Lung microvascular endothelial cell (primary cell): Measurements from ENCODE around the gene SPDYC. TPM values are rescaled to one million over a fixed set of nuclear protein-coding genes. Genes with fewer than 3 reads are reported as not detected.

Experiments used
- DNase-seq, 2 donors: peaks; one replicate each; pipeline versions ENCODE4 v3.0.0 to v3.0.0-alpha.2; 2010; ENCODE audit warnings: low read depth in 2 of 2
- total RNA-seq: library from RNA; depleted of rRNA; stranded (reverse); fragments of >200 nt; gene quantifications from 2 replicates; pipeline ENCODE4 v1.2.1, GENCODE V29; 2014

The SPDYC gene
- total RNA-seq, 1 donor from 2014 or later = not detected

DNA sequence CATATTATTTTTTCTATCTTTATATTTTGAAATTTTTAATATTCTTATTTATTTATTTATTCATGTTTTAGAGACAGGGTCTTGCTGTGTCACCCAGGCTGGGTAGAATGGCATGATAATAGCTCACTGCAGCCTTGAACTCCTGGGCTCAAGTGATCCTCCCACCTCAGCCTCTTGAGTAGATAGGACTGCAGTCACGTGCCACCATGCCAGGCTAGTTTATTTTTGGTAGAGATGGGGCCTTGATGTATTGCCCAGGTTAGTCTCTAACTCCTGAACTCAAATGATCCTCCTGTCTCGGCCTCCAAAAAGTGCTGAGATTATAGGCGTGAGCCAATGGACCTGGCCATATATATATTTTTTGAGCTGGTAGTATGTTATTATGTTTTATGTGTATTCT, 2.4 kb upstream of the SPDYC start:
- DNase-seq = no peak

DNA sequence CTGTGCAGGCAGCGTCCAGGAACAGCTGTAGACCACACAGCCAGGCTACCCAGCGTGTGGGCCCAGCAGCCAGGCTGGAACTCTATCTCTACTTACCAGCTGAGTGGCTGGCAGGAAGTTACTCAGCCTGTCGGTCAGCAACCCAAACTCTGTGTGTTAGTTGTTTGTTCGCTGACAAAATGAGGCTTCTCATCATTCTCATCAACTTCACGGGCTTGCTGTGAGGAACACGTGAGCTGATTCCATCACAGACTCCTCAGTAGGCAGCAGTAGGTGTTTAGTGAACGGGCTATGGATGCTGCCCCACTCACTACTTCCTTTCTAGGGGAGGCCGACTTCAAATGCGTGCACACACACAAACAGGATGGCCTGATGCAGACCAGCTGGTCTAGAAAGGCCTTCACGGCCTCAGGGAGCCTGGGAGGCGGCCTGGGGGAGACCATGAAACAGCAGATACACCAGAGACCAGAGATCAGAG, 830 bp upstream of the SPDYC start:
- peak; percentile 64 to 90 for DNase-seq

DNA sequence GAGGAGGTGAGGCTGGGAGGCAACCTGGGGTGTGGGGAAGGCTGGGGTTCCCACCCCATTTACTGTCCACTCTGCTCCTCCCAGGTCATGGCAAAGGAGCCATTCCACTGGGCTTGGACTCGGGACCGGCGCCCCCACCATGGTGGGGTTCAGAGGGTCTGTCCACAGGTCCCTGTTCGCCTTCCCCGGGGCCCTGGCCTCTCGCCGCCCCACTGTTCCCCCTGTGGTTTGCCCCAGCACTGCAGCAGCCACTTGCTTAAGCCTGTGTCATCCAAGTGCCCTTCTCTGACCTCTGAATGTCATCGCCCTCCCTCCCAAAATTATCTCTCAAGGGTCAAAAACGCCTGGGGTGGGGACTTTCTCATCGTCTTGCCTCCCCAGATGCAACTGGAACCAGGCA, 2.6 kb downstream of the SPDYC start:
- no peak for DNase-seq

DNA sequence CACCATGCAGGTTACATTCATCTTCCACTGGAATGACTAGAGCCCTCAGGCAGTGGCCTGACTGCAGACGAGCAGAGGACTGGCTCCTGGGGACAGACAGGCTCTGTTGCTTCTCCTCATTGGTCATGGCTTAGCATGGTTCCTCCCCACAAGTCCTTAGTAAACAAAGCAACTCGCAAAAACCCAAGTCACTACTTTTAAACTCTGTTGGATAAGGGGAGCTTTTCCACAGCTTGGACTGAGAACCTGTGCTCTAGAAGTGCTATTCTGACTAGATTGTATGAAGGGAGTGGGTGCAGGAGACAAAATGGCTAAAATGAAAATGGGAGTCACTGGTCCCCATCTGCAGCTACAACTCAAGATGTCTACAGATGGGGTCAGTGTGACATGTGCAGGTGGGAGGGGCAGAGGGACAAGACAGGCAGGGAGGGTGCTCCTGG, 4.6 kb downstream of the SPDYC start:
- DNase-seq = peak in 1 of 2 donors; percentile 46

DNA sequence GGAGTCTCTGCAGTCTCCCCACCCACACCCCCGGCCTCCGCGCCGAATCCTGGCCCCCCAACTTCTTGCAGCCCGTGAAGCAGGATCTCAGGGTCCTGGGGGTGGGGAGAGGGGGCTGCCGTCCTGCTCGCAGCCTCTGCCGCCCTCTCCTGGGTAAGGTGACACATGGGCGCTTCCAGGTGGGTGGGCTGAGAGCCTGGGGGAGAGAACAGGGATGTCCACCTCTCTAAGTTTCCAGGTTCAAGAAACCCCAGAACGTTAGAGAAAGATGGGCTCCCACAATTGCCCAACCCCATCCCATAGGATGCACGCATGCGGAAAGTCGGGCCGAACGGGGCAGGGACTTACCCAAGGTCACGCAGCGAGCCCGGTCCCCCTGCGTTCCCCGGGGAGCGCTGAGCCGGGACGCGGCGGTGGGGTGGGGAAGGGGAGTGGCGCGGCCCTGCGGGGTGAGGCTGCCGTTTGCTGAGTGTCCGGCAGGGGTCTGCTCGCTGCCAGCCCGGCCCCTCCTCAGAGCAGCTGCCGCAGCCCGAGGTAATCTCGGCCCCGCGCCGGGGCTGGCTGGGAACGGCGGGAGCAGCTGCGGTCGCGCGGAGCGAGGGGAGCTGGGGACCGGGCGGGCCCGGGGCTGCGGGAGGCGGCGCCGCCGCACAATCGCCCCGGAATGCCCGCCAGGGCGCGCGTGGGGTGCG, 11.0 kb downstream of the SPDYC start:
- DNase-seq = peak; percentile 66 to 74

DNA sequence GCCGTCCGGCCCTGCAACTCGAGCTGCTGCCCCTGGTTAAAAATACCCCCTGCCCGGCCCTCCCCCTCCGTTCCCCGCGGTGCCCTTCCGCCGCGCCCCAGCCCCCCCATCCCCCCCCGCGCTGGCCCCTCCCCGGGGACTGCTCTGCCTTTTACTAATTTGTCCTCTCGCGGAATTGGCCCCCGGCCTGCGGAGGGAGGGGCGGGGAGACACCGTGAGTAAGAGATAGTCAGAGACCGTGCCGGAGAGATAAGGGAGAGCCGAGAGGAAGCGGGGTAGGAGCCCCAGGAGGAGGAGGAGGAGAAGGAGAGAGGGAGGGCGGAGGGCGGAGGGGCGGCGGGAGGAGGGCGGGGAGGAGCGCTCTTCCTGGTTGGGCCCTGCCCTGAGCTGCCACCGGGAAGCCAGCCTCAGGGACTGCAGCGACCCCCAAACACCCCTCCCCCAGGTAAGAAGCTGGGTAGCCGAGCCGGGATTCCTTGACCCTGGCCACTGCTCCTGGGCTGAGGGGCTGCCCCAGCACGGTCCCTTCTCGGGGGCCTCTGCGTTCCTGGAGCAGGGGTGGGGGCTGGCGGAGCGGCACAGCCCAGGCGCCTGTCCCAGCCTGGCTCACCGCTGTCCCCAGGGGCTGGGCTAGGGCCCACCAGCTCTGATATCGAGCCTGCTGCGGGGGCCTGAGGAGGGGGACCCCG, 11.7 kb downstream of the SPDYC start, which contains the start of gene CAPN1:
Gene CAPN1, plus strand, starts transcription at position 360 of the 689 bp plus-strand sequence. CDS start 774 bp downstream, outside the sequence.
- DNase-seq = peak; percentile 57 to 70

DNA sequence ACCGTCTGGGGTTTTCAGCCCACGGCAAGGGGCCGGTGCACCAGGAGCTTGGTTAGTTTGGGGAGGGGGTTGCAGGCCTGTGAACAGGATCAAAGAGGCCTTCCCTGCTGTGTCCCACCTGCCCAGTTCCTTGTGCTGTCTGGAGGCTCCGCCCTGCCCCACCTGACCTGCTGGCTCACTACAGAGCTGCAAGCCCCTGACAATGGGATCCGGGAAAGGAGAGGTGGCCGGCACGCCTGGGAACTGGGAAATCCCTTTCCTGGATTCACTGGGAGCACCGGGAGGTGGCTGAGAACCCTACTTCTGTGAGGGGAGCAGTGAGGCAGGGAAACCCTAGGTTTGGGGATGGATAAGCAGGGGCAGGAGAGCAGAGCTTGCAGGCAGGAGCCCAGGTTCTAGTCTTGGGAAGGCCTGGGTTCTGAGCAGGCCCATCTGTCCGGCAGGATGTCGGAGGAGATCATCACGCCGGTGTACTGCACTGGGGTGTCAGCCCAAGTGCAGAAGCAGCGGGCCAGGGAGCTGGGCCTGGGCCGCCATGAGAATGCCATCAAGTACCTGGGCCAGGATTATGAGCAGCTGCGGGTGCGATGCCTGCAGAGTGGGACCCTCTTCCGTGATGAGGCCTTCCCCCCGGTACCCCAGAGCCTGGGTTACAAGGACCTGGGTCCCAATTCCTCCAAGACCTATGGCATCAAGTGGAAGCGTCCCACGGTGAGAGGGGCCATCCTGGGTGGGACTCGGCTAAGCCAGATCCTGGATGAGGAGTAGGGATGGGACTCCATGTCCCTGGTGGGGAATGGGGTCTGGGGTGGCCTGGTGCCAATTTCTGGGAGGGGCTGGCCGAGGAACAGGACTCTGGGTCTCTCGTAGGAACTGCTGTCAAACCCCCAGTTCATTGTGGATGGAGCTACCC, 12.5 kb downstream of the SPDYC start:
- DNase-seq = peak; percentile 40 to 60

DNA sequence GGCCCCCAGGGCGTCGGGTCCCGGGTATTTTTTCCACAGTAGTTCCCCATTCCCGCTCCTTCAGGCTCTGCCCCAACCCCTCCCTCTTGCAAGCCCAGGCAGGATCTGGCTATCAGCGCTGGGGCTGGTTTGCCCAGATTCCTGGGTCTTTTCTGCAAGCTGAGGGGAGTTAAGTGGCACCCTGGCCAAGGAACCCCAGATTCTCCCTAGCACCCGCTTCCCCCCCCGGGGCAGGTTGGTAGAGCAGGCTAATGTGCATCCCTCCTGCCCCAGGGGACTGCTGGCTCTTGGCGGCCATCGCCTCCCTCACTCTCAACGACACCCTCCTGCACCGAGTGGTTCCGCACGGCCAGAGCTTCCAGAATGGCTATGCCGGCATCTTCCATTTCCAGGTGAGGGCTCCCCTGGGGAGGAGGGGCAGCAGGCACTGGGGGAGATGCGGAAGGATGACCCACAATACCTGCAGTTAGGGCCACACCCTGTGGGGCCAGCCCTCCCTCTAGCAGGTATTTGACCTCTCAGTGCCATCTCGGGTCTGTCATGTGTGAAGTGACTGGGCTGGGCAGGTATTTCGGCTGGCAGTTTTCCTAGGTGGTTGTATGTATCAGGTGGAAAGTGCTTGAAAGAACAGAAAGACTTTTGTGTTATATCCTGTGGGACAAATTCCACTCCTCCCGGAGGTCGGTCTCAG, 13.3 kb downstream of the SPDYC start:
- no peak for DNase-seq

DNA sequence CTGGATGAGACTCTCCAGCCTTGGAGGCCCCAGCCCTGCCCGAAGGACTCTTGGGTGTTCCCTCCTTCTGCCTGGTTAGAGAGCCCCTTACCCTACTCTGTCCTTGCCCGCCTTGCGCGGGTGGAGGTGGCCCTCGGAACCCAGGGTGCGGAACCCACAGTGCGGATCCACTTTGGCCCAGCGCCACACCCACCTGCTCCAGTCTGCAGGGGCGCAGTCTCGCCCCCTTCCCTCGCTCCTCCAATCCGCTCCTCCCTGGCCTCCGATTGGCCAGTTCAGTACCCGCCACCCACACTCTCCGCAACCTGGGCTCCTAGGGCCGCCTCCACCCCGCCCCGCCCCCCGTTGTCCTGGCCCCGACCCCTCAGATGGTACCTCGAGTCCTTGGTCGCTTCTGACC, 14.1 kb downstream of the SPDYC start:
- DNase-seq = no peak

DNA sequence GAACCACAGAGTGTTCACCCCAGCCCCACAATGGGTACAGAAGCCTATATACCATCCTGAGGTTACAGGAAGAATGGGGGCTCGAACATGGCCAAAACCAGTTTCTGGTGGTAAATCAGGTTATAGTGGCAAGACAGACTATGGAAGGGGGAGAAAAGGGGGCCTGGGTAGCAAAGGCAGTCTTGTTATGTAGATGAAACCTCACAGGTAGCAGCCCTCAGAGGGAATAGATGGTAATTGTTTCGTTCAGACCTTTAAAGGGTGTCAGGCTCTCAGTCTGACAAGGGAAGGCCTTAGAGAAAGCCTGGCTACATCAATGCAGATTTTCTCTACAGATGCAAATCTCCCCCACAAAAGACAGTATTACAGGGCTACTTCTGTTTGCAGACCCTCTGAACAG, 15.1 kb downstream of the SPDYC start:
- DNase-seq = no peak

DNA sequence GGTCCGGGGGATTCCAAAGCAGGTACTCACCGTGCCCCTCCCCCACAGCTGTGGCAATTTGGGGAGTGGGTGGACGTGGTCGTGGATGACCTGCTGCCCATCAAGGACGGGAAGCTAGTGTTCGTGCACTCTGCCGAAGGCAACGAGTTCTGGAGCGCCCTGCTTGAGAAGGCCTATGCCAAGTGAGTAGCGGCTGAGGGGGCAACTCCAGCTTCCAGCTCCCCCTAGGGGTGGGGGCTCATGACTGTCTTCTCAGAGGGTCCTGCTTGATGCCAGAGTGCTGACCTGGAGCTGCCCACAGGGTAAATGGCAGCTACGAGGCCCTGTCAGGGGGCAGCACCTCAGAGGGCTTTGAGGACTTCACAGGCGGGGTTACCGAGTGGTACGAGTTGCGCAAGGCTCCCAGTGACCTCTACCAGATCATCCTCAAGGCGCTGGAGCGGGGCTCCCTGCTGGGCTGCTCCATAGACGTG, 15.9 kb downstream of the SPDYC start:
- no peak for DNase-seq

DNA sequence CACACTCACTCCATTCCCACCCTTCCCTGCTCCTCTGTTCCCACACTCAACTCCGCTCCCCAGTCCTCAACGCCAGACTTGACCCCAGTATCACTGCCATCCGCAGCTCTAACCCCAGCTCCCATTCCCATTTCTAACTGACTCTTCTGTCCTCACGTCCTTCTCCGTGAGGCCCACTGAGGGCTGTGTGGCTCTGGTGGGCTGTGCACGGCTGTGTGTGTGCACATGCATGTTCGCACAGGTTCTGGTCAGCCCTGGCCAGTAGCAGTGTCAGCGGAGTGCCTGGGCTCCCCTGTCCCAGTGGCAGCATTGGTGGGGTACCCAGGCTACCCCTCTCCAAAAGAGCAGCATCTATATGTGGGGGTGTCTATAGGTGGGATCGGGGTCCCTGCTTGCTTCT, 16.7 kb downstream of the SPDYC start:
- DNase-seq = no peak

DNA sequence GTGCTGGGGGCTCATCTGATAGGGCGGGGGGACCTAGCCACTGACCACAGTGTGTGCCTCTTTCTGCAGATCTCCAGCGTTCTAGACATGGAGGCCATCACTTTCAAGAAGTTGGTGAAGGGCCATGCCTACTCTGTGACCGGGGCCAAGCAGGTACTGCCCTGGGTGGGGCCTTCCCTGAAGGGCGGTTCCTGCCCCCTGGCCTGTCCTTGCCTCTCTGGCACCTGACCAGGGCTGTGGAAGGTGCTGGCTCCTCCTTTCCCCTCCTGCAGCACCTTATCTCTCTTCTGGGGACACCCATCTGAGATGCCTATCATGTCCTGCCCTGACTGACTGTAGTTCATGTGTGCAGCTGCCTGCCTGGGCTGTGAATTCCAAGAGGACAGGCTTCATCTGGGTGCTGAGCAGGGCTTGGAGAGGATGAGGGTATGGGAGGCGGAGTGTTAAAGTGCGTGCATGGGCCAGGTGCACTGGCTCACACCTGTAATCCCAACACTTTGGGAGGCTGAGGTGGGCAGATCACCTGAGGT, 17.2 kb downstream of the SPDYC start:
- no peak for DNase-seq

DNA sequence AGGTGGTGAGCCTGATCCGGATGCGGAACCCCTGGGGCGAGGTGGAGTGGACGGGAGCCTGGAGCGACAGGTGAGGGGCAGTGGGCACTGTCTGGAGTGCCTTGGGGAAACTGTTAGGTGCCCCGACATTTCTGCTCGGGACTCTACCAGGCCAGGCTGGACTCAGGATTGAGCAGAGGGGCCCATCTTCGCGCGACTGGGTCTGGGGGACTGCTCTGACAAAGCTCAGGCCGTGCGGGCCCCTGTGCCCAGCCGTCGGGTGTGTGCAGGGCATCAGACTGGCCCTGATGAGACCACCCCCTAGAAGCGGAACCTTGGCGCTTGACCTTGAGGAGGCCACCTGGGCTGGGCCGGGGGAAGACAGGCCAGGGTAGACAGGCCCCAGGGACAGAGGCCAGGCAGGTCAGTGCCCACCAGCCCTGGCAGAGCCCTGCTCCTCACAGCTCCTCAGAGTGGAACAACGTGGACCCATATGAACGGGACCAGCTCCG, 18.0 kb downstream of the SPDYC start:
- DNase-seq = no peak

DNA sequence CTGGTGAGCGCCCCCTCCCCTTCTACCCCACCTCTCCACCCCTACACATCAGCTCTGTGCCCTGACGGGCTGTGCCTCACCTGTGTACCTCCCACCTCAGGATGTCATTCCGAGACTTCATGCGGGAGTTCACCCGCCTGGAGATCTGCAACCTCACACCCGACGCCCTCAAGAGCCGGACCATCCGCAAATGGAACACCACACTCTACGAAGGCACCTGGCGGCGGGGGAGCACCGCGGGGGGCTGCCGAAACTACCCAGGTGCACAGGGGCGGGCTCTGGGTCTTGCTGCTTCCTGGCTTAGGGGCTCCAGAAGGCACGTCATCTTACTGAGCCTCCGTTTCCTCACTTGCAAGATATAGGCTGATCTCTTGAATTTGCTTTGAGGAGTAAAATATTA, 18.5 kb downstream of the SPDYC start:
- DNase-seq = no peak

DNA sequence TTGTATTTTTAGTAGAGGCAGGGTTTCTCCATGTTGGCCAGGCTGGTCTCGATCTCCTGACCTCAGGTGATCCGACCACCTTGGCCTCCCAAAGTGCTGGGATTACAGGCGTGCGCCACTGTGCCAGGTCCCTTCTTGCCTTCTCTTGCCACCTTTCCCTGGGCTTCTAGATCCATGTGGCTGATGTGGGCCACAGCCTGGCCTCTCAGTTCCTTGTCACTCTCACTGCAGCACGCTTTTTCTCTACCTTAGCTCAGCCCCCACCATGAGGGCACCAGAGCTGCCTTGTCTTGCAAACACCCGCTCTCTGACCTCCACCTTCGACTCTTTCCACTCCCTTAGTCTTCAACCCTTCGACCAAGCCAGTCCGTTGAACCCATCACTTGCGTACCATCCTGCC, 19.2 kb downstream of the SPDYC start:
- no peak for DNase-seq

DNA sequence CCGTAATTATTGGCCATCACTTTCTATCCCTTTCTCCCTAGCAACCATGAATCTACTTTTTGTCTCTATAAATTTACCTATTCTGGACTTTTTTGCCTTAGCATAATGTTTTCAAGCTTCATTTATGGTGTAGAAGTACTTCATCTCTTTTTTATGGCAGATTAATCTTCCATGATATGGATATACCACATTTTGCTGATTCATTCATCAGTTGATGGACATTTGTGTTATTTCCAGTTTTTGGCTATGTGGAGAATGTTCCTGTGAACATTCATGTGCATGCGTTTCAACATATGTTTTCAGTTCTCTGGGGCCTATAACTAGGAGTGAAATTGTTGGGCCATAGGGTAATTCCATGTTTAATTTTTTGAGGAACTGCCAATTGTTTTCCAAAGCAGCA, 24.5 kb downstream of the SPDYC start:
- DNase-seq = no peak

DNA sequence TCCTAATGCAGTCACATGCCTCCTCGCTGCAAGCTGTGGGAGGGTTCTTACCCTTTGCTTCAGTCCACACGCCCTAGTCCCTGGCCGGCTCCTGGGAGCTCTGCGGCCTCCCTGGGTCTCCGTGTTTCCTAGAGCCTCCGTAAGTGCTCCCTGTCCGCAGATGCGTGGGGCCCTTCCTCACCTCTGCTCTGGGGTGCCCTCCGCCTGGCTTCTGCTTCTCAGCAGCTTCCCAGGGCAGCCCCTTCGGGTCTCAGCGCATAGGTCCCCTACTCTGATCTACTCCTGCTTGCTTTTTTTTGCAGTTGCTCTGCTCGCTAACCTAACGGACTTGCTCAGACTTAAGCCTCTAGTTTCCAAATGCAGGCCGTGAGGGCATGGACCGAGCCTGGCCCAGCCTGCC, 34.1 kb downstream of the SPDYC start:
- DNase-seq = no peak

DNA sequence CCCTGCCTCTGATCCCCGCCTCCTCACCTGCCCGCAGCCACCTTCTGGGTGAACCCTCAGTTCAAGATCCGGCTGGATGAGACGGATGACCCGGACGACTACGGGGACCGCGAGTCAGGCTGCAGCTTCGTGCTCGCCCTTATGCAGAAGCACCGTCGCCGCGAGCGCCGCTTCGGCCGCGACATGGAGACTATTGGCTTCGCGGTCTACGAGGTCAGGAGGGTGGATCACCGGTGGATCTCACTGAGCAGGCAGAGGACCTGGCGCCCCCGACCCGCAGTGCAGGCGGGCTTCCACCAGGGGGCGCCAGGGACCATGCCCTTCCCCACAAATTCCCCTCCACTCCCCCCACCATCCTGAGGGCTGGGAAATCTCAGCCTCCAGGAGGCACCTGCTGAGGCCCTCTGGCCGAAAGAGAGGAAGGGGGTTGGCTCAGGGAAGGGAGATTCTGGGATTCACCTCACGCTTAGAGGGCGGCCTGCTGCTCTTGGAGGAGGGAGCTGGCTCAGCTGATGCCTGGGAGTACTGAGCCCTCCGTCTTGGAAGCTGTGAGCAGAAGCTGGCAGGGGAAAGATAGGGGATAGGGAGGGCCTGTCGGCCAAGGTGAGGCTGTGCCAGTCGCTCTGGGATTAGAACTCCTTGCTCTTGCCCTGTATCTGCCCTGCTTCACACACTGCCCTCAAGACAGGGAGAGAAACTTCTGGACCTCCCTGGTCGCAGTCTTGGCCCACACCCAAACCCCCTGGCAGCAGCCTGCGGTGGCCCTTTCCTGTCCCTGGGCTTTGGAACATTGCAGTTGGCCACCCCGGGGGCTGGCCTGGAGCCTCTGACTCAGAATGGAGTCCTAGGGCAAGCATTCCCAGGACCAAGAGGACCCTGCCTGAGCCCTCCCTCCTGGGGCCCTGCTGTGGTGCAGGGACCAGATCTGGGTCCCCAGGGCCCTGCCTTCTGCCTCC, 34.9 kb downstream of the SPDYC start:
- peak; percentile 49 to 54 for DNase-seq

DNA sequence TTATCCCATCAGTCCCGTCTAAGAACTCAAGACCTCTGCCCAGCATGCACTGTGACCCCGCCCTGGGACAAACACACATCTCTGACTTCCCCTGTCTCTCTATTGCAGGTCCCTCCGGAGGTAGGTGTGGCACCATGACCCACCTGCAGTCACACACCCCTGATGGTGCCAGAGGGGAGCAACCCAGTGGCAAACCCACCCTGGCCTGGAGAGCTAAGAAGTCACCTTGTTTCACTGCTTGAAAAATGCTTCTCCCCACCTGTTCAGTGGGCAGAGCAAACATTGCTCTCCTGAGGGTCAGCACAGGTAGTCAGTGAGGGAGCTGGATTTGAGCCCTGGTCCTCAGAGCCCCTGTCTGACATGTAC, 35.6 kb downstream of the SPDYC start:
- DNase-seq = no peak
